HG02884 (cell line): ENCODE measurements around the gene CEP295NL.
"Not testable (repeated sequence)": the region's sequence is repeated elsewhere in the genome, so short reads cannot be mapped to it uniquely, and the experiment has no call there.

ENCODE experiments used
- ATAC-seq: cut with Tn5 transposase; IDR thresholded peaks from one replicate; pipeline ENCODE4 v1.9.1; 2021; ENCODE audit warnings: mild to moderate bottlenecking, moderate library complexity; ENCODE audit not compliant: unreplicated experiment

The CEP295NL gene

GRCh38 chr17:78903101-78903779, at the start of gene CEP295NL:
CEP295NL (minus strand) TSS chr17:78903201; CDS start chr17:78901828, 1,373 bp downstream.
- no peak for ATAC-seq

- no peak for ATAC-seq
These were observed 49.7 kb upstream of the CEP295NL start for GRCh38 chr17:78952706-78953105.

GRCh38 chr17:78951967-78952551, 49.1 kb upstream of the CEP295NL start:
- ATAC-seq: no peak

- ATAC-seq: no peak
These were observed 47.9 kb upstream of the CEP295NL start for GRCh38 chr17:78950870-78951269.

GRCh38 chr17:78947235-78948149, 44.5 kb upstream of the CEP295NL start:
- no peak for ATAC-seq

- no peak for ATAC-seq
These were observed 43.6 kb upstream of the CEP295NL start for GRCh38 chr17:78946631-78947030.

GRCh38 chr17:78946131-78946530, 43.1 kb upstream of the CEP295NL start:
- ATAC-seq: no peak

- ATAC-seq: not testable (repeated sequence)
These were observed 42.5 kb upstream of the CEP295NL start for GRCh38 chr17:78945455-78945854.

GRCh38 chr17:78944956-78945355, 42.0 kb upstream of the CEP295NL start:
- no peak for ATAC-seq

- ATAC-seq: no peak
These were observed 41.0 kb upstream of the CEP295NL start for GRCh38 chr17:78944026-78944425.

- ATAC-seq: no peak
These were observed 37.7 kb upstream of the CEP295NL start for GRCh38 chr17:78940708-78941107.

GRCh38 chr17:78940258-78940657, 37.3 kb upstream of the CEP295NL start:
- no peak for ATAC-seq

GRCh38 chr17:78939615-78940014, 36.6 kb upstream of the CEP295NL start:
- ATAC-seq: no peak

GRCh38 chr17:78937561-78937960, 34.6 kb upstream of the CEP295NL start:
- no peak for ATAC-seq

- ATAC-seq: no peak
These were observed 32.7 kb upstream of the CEP295NL start for GRCh38 chr17:78935419-78936323.

GRCh38 chr17:78934681-78935418, 31.8 kb upstream of the CEP295NL start:
- no peak for ATAC-seq

GRCh38 chr17:78933959-78934568, 31.1 kb upstream of the CEP295NL start:
- no peak for ATAC-seq

- no peak for ATAC-seq
These were observed 30.3 kb upstream of the CEP295NL start for GRCh38 chr17:78933025-78933958.
